GM03348 (cell line): Measurements from ENCODE around the gene HNRNPA0.
"Not testable (repeated sequence)": the region's sequence is repeated elsewhere in the genome, so short reads cannot be mapped to it uniquely, and the experiment has no call there.

Source experiments
- DNase-seq: peaks from one replicate; pipeline ENCODE4 v3.0.0; 2012; ENCODE audit warnings: low spot score

Gene HNRNPA0

GRCh38 chr5:137754188-137754960 lies at the start of gene HNRNPA0:
HNRNPA0 (minus strand) TSS chr5:137754363; CDS start chr5:137754066, 297 bp downstream.
- peak; percentile 98 for DNase-seq

- no peak for DNase-seq
These were observed 48.4 kb upstream of the HNRNPA0 start for GRCh38 chr5:137802282-137803210.

DNA sequence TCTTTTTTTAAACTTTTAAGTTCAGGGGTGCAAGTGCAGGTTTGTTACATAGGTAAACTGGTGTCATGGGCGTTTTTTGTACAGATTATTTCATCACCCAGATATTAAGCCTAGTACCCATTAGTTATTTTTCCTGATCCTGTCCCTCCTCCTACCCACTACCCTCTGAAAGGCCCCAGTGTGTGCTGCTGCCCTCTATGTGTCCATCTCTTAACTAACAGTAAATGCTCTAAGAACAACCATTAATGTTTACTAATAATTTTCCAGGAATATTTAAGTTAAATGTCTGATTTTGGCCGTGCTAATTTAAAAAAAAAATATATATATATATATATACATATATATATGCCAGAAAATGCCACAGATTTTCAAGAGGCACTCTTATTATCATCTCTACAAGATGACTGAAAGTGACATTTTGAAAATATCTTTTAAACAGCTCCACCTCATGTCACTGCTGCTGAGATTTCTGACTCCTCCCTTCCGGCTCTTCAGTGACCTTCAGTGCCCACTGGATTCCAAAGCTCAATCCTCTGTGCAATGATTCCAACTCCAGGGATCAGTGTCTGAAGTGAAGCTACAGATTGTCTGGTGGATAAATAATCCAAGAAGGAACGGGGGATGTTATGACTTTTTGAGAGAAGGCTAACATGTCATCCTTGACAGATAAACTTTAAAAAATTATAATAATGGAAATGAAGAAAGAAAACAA lies 46.7 kb upstream of the HNRNPA0 start:
- no peak for DNase-seq

DNA sequence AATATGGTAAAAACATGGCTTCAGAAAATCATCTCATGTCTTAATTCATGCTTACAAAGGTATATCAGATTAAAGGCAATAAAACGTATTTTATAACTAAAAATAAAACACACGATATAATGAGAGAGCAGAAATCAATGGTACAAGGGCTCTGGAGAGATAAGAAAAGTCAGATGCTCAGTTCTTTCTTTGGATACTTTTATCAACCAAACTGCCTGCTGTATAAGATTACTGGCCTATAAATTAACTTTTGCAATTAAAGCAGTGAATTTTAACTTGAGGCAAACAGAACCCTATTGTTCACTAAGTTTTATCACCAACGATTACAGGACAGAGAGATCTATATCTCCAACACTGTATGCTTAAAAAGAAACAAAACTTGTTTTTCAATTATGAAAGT lies 42.1 kb upstream of the HNRNPA0 start:
- DNase-seq, result no peak

DNA sequence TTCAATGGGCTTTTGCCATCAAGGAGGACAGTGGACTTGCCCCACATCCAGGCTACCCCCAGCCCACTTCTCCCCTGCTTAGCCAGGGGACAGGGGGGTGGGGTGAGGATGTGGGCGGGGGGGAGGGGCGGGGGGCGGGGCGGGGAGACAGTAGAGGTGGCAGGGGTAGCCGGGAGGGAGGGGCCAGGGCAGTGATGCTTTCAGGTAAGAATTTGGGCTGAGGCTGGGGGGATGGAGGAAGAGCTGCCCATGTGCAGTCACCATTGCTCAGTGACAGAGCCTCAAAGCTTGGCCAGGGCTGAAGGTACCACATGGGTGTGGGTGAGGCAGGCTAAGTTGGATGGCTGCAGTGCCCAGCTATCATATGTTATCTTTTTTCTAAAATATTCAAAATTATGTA lies 40.7 kb upstream of the HNRNPA0 start:
- DNase-seq, result no peak

GRCh38 chr5:137792303-137792702 lies 38.1 kb upstream of the HNRNPA0 start:
- DNase-seq, result no peak

DNA sequence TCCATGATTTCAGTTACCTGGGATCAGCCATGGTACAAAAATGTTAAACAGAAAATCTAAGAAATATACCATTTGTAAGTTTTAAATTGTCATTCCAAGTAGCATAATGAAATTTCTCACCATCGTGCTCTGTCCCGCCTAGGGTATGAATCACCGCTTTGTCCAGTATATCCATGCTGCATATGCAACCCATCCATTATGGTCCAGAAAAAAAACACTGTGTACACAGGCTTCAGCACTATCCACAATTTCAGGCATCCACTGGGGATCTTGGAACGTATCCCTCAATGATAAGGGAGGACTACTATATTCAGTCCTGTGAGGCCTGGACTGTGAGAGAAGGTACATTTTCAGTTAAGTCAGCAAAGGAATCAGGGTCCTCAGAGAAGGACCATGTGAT lies 37.6 kb upstream of the HNRNPA0 start:
- no peak for DNase-seq

DNA sequence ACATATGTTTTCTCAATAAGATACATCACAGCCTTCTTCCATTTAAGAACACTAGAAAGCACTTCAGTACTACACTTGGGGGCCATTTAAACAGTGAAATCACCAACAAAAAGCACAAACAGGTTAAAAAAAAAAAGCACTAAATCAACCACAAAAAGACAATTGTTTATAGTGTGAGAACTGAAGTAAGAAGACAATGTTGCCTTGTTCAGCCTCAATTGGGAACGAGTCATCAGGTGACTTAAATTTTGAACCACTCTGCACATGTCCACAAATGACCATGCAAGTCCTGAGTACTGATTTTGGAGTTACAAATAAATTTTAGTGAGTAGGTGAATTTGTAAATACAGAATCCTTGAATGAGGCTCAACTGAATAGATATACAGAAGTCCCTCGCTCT lies 37.2 kb upstream of the HNRNPA0 start:
- no peak for DNase-seq

DNA sequence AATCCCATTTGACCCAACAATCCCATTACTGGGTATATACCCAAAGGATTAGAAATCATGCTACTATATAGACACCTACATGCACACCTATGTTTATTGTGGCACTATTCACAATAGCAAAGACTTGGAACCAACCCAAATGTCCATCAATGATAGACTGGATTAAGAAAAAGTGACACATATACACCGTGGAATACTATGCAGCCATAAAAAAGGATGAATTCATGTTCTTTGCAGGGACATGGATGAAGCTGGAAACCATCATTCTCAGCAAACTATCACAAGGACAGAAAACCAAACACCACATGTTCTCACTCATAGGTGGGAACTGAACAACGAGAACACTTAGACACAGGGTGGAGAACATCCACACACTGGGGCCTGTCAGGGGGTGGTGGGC lies 34.4 kb upstream of the HNRNPA0 start:
- DNase-seq, result not testable (repeated sequence)

DNA sequence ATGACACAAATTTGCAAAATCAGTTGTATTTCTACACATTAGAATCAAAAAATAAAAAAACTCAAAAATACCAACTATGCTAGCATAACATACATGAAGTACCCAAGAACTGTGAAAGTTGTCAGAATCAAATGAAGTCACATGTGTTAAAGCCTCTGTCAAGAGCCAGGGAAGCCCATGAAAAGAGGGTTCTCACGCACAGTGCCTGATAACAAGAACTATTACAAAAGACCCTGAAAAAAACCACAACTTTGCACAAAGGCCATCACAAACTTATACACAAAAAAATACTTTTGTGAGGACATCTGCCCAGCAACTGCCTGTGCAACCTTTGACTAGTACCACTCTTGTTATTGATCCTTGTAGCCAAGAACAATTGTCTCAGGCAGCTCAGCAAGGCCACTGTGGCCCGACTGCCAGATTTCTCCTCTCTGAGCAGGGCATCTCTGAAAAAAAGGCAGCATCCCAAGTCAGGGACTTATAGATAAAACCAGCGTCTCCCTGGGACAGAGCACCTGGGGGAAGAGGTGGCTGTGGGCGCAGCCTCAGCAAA lies 28.9 kb upstream of the HNRNPA0 start:
- DNase-seq, result no peak

- no peak for DNase-seq
These were observed 27.9 kb upstream of the HNRNPA0 start for GRCh38 chr5:137782055-137782454.

DNA sequence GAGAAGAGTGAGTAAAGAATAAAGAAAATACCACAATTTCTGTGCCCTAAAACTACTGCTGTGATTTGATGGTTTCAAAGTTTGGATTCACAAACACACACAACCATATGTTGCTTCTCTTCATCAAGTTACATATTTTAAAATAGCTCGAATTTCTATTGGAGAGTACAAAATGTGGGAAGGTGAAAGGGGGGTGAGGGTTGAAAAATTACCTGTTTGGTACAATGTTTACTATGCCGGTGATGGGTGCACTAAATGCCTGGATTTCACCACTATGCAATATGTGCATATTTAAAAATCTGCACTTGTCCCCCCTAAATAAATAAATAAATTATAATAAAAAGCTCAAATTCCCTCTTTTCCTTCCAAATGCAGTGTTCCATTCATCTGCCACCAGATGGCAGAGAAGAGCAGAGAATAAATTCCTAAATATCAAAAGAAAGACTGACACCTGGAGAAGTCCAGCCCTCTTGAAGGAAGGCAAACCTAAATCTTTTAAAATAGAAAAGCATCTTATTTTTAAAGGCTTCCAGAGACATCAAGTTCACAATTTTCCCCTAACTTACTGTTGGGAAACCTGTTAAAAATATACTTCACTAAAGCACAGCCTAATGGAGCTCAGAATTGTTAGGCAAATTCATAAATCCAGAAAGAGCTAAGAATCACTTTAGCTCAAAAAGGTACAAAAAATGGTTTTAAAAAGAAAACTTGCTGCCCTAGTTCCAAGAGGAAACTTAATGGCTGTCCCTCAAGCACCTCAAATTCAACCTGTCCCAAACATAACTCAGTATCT lies 24.8 kb upstream of the HNRNPA0 start:
- peak; percentile 54 for DNase-seq

GRCh38 chr5:137767937-137768336 lies 13.8 kb upstream of the HNRNPA0 start:
- DNase-seq, result not testable (repeated sequence)

DNA sequence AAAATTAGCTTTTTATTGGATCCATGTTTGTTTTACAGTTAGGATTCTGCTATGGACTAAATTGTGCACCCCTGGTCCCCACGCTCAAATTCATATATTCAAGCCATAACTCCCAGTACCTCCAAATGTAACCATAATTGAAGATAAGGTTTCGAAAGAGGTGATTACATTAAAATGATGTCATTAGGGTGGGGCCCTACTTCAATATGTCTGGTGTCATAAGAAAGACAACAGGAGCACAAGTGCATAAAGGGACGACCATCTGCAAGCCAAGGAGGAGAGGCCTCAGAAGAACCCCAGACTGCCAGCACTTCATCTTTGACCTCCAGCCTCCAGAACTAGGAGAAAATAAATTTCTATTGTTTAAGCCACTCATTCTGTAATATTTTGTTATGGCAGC lies 7.4 kb upstream of the HNRNPA0 start:
- DNase-seq, result no peak

GRCh38 chr5:137760719-137761516 lies 6.8 kb upstream of the HNRNPA0 start:
- DNase-seq, result peak; percentile 18

- no peak for DNase-seq
These were observed 6.1 kb upstream of the HNRNPA0 start for GRCh38 chr5:137760294-137760693.

DNA sequence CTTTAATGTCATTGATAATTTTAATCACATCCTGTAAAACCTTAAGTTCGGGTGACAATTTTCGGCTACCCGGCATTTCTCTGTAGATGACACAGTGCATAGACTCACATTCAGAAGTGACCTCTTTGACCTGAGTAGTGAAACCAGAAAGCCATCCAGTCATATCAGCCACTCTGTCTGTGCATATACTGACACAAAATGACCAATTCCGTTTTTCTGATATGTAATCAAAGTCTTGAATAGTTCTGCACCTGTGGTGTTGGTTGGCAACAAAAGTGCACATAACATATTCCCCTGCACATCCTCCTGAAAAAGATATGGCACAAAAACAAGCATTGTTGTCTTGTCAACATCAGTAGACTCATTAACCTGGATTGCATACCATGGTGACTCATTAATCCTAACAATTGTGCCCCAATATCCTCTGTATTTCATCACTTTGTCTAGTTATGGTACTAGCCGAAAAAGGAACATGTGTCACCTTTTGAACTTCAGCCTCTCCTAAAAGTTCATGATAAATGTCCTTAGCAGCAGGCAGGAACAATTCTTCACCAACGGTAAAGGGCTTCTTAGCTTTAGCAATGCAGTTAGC lies 4.6 kb upstream of the HNRNPA0 start:
- DNase-seq, result no peak

GRCh38 chr5:137758121-137758520 lies 4.0 kb upstream of the HNRNPA0 start:
- no peak for DNase-seq

- no peak for DNase-seq
These were observed 3.5 kb upstream of the HNRNPA0 start for GRCh38 chr5:137757634-137758033.
